Measurements from ENCODE around the gene PPP2R2C.

Gene PPP2R2C

DNA sequence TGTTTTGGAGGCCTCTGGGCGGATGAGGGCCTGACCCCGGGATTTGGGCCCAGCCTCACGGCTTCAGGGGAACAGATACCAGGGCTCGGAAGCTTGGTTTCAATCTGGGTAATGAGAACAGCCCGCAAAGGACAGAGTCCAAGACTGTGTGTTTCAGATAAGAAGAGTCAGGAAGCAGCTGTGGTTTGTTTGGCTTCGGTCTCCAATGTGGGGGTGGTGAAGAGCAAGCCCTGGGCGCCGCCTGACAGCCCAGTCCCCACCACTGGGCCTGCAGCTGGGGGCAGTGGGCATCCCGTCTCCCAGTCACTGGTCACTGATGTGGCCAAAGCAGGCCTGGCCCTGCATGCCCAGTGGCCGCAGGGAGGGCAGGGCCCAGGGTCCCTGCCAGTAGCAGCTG, 193.6 kb downstream of the PPP2R2C start:
- DNase-seq = no peak

DNA sequence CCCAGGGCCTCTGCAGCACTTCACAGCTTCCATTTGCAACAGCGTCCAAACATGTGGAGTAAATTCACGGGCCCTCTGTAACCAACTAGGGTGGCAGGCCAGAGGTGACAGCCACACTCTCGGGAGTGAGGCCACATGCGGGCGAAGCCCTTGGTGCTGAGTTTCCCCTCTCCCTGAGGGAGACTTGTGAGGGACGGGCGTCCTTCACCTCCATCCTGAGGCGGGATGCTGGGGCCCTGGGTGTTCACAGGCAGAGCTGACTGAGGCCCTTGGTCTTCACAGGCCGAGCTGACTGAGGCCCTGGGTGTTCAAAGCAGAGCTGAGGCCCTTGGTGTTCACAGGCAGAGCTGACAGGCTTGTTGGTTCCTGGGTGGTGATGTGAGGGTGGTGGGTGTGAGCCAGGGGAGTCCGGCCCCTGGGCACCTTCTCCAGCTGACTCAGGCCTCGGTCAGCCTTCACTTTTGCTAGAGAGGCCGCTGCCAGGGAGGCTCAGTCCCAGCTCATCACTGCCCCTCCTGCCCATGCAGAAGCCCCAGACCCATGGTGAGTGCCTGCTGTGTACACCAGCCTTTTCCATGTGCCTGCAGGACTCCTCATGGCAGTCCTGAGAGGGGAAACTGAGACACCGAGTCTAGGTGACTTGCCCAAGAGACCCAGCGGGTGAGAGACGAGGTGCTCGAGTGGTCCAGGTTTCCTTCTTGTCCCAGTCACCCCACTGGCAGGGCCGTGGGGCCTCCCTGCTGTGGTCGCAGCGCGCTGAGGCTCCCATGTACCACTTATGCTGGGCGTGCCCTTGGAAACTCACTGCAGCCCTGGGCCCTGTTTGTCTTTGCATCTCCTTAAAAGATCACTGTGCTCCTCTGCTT, 194.2 kb downstream of the PPP2R2C start:
- no peak for DNase-seq

DNA sequence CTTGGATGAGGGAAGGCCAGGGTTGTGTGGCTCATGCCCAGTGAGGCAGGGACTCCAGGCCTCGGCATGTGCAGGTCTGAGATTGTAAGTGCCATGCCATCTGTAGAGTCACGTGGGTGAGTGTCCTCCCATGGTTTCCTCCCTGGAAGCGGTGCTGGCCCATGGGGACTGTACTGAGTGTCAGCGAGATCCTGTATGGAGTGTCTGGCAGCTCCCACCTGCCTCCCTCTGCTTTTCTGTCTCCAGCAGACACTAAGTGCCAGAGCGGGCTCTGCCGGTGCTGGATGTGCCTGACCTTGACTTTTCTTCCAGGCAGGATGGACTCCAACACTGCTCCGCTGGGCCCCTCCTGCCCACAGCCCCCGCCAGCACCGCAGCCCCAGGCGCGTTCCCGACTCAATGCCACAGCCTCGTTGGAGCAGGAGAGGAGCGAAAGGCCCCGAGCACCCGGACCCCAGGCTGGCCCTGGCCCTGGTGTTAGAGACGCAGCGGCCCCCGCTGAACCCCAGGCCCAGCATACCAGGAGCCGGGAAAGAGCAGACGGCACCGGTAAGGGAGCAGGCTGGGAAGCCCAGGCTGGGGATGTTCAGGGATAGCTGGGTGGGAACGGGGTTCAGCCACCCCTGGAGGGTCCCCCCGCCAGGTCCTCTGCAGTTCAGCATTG, 195.1 kb downstream of the PPP2R2C start:
- no peak for DNase-seq

DNA sequence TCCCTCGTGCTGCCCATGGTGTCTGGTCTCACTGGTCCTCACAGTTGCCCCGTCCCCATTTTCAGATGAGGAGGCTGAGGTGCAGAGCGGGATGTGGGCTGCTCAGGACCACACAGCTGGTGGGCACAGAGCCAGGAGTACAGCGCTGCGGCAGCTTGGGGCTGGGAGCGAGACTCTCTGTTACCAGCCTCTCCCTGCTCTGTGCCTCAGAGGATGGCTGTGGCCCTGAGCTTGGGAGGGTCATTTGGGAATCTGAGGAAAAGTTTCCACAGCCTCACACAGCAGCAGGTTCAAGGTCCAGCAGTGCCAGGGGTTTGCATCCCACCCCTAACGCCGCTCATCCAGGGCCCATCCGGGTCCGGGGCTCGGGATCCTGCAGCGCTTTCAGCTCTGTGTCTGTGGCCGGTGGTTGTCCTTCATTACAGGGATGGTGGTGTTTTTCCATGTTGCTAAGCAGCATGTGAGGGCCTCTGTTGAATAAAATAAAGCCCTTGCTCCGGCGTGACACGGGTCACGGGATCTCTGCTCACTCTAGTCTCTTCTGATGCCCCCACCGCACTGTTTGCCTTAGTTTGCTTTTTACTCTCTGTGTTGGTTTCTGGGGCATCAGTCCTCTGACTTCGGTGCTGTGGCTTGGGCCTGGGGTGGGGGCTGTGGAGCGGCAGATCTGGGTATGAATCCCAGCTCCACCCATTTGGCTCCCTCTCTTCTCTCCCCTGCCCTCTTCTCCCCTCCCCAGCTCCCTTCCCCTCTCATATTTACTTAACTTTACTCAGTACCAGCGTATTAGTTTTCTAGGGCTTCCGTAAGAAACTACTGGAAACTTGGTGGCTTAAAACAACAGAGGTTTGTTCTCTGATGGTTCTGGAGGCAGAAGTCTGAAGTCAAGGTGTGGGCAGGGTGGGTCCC, 196.3 kb downstream of the PPP2R2C start:
- DNase-seq = no peak

DNA sequence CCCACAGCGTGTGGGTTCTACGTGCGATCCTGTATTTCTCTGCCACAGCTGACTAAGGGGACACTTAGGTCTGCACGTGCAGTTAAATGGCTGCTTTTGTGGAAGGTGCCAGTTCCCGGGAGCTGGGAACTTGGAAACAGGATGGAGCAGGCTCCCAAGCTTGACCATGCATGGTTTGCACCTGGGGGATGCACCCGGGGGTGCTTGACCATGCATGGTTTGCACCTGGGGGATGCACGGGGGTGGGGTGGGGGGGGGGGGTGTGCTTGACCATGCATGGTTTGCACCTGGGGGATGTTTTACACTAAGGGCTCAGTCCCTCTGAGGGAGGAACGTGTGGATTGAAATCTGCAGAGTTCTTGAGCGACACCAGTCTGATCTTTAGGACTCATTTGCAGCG, 197.1 kb downstream of the PPP2R2C start:
- no peak for DNase-seq

DNA sequence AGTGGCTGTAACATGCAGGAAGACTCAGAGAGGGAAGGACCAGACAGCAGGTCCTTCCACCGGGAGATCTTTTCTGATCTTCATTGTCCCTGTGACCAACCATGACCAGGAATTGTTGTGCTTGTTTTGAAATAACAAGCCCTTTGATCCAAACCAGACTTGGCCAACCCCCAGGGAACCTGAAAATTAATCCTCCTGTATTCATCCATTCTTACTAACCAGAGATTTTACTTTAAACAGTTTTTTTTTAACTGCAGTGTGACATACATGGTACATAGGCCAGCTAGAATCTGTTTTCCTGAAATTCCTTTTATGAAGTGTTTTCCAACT, 198.8 kb downstream of the PPP2R2C start:
- DNase-seq = no peak

DNA sequence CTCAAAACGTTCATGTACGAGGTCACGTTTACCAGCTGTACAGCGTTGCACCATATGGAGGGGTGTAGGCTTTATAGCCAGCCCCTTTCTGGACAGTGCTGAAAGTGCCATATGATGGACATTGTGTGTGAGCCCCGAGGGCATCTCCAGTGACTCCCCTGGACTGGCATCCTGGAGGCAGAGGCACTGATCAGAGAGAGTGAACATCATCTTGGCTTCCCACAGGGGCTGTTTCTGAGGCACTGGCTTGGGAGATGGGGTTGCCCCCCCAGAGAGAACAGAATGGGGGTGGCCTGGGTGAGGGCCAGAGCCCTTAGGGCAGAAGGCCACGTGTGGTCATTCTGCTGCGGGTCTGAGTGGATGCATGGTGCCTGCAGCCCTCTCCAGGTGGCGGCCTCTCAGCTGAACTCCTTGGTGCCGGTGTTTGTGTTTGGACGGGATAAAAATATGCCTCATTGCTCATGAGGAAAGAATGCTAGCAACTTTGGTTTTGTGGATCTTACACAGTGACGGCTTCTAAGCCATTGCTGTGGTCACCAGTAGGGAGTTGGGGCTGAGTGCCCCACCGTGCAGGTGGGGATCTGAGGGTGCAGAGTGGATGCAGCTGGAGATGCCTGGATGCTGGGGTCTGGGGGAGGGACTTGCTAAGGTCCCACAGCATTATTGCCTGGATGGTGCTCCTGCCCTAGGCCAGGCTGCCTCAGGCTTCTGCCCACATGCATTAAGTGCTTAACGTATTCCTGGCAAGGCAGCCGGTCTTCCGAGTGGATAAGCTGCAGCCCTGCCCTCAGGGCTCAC, 199.4 kb downstream of the PPP2R2C start:
- DNase-seq = no peak

DNA sequence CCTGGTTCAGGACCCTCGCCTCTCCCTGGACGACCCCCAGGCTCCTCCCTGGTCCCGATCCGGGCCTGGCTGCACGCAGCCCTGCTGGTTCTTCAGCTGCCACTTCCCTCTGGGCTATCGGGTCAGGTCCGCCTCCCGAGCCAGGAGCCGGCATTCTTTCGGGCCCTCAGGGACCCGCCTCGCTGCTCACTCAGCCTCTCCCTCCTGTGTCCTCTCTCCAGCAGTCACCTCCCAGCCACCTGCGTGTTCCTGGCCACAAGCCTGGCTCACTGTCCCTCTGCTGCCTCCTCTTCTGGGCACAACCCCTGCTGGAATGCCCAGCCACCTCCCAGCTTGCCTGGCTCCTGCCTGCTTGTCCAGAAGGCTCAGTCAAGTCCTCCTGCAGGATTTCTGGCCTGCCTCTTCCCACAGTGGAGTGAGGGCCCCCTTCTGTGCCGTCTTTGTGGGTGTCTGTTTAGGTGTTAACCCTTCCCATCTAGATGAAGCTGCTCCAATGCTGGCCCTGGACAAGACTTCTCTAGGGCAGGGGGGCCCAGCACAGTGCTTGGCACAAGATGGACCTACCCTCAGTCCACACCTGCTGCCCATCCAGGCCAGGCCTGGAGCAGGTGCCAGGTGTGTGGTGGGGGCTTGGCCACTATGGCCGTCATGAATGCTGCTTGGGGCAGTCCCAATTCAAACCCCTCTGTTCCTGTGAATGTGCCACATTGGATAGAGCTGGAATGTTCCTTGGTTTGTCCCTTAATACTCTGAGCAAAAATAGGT, 200.5 kb downstream of the PPP2R2C start:
- DNase-seq = no peak

DNA sequence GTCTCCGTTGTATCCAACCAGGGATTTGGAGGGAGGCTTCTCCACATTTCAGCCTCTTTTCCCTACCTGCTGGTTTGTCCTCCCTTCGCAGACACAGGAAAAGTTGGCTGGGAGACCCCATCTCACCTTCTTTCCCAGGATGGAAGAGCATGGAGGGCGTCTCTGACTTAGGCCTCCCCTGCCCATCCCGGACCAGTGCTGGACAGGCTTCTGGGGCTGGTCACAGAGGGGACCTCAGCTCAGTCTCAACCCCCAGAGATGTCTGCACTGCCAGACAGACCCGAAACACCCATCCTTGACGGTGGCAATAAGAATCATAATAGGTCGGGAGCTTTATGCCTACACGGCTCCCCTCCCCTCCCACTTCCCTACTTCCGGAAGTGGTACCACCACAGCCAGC, 201.2 kb downstream of the PPP2R2C start:
- DNase-seq = no peak

DNA sequence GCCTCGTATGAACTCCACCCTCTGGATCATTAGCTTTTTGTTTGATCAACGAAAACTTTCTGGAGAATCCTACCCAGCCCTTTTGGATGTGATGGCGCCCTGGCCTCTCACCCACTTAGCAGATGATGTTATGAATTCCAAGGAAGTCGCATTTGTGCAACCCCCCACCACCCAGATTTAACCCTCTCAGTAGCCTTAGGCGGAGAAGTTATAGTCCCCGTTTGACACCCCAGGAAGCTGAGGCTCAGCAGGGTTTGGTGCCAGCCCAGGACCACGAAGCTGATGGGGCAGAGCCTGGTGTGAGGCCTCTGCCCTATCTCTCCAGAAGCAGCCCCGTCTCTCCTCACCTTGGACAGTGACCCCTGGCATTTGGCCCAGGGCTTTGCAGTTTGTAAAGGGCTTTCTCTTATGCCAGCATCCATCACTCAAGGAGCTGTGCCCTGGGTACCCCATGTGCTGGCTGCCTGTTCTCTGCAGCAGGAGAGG, 201.7 kb downstream of the PPP2R2C start:
- no peak for DNase-seq

Measured in activated gamma-delta T cell treated with Interleukin-2 at 50 U/mL for 16 hours (primary cell).